HepG2 (cell line): ENCODE measurements around the gene CARMIL3. TPM values are rescaled to one million over a fixed set of nuclear protein-coding genes. Genes with fewer than 3 reads are reported as not detected.
"Not testable (repeated sequence)": the region's sequence is repeated elsewhere in the genome, so short reads cannot be mapped to it uniquely, and the experiment has no call there.

Experiments
- ATAC-seq: fragments of 200-7000 bp; cut with Tn5 transposase; 3 replicates; pipeline ENCODE4 v1.9.1; 2020; ENCODE audit warnings: mild to moderate bottlenecking, moderate library complexity
- BruUV-seq: library from RNA; stranded (reverse); fragments of 400-500 nt; replicated peaks from 2 replicates; lab custom pipeline; 2021; lab: Mats Ljungman, UMichigan
- CTCF ChIA-PET: fragments of 300-600 bp; formaldehyde crosslinking; extraction: SDS; loops from one replicate; lab custom pipeline; 2021; ENCODE audit warnings: low total read pairs, inconsistent platforms, low intra/inter-chr PET ratio; lab: Yijun Ruan, JAX
- POLR2A ChIA-PET: fragments of 350-600 bp; sonication (Branson Sonifier 250); formaldehyde crosslinking; loops from one replicate; lab custom pipeline; 2020; ENCODE audit warnings: antibody characterized with exemption, inconsistent platforms; lab: Yijun Ruan, JAX
- DNase-seq: peaks from one replicate; pipeline ENCODE4 v3.0.0-alpha.2; 2015; ENCODE audit warnings: low spot score
- FAIRE-seq: peaks from 3 replicates; lab custom pipeline; 2011; peaks lifted over from hg19 to GRCh38; lab: Jason Lieb, UNC
- H2AFZ ChIP-seq: one replicate; pipeline ENCODE4 v1.6.1; 2011; ENCODE audit warnings: low read length, inconsistent platforms
- H3K27ac ChIP-seq: fragments of 300-600 bp; 3 replicates; pipeline ENCODE4 v1.8.0; 2011; ENCODE audit warnings: mixed run types, mild to moderate bottlenecking, mixed read lengths, low read length, inconsistent platforms; ENCODE audit not compliant: insufficient read depth; ENCODE audit errors: extremely low read length
- H3K27me3 ChIP-seq, 2 experiments: fragments of 200-600 bp in 1 of 2; 2 replicates in 1 of 2; 3 replicates in 1 of 2; pipeline versions ENCODE4 v1.6.0 to v1.8.0; 2011; ENCODE audit warnings: low read length in 2 of 2, mild to moderate bottlenecking in 2 of 2, moderate library complexity in 2 of 2, inconsistent platforms in 1 of 2; ENCODE audit not compliant: insufficient read depth in 2 of 2, control insufficient read depth in 1 of 2
- H3K36me3 ChIP-seq, 2 experiments: fragments of 200-600 bp in 1 of 2; replicated peaks in 1 of 2; 2 replicates in 1 of 2; 3 replicates in 1 of 2; pipeline versions ENCODE4 v1.5.1 to v1.8.0; 2011; ENCODE audit warnings: low read length in 2 of 2, inconsistent platforms in 1 of 2; ENCODE audit not compliant: insufficient read depth in 2 of 2, control insufficient read depth in 1 of 2
- H3K4me1 ChIP-seq: 2 replicates; pipeline ENCODE4 v1.5.1; 2012; ENCODE audit warnings: low read length, inconsistent platforms; ENCODE audit not compliant: insufficient read depth
- H3K4me2 ChIP-seq: 2 replicates; pipeline ENCODE4 v1.6.0; 2011; ENCODE audit warnings: low read depth, low read length, inconsistent platforms
- H3K4me3 ChIP-seq, 3 experiments: fragments of 200-600 bp in 1 of 3; sonication (generic), shearing (Covaris generic) in 1 of 3; replicated peaks in 1 of 3; 2 replicates each; pipeline ENCODE4 v1.5.1; 2011 to 2016; ENCODE audit warnings: low read length in 3 of 3, inconsistent platforms in 2 of 3, low read depth in 2 of 3, mild to moderate bottlenecking in 2 of 3, control low read depth in 1 of 3, mixed read lengths in 1 of 3; ENCODE audit not compliant: insufficient read depth in 1 of 3
- H3K79me2 ChIP-seq: one replicate; pipeline ENCODE4 v1.6.1; 2011; ENCODE audit warnings: low read length, inconsistent platforms; ENCODE audit not compliant: insufficient read depth
- H3K9ac ChIP-seq: 2 replicates; pipeline ENCODE4 v1.6.0; 2011; ENCODE audit warnings: mild to moderate bottlenecking, low read depth, low read length, inconsistent platforms; ENCODE audit not compliant: insufficient read depth
- H3K9me3 ChIP-seq: 2 replicates; pipeline ENCODE4 v1.5.1; 2012; ENCODE audit warnings: mild to moderate bottlenecking, low read length
- H4K20me1 ChIP-seq: 2 replicates; pipeline ENCODE4 v1.6.0; 2011; ENCODE audit warnings: inconsistent platforms, mild to moderate bottlenecking, low read length, moderate library complexity; ENCODE audit not compliant: insufficient read depth
- GABPB1 ChIP-seq: IDR thresholded peaks from 2 replicates; pipeline ENCODE4 v1.6.1; 2016; ENCODE audit warnings: mild to moderate bottlenecking, missing genetic modification reagents, moderate library complexity, missing compliant biosample characterization
- IRF9 ChIP-seq: sonication (generic); formaldehyde crosslinking; IDR thresholded peaks from 2 replicates; pipeline ENCODE4 v1.8.0; 2022; ENCODE audit warnings: missing genetic modification reagents, mild to moderate bottlenecking, borderline replicate concordance
- MTA1 ChIP-seq: sonication (generic); formaldehyde crosslinking; IDR thresholded peaks from 2 replicates; pipeline ENCODE4 v1.4.0; 2020; ENCODE audit warnings: missing genetic modification reagents, mild to moderate bottlenecking, borderline replicate concordance
- RXRA ChIP-seq: sonication (generic); formaldehyde crosslinking; IDR thresholded peaks from 2 replicates; pipeline ENCODE4 v1.5.1; 2020; ENCODE audit warnings: missing genetic modification reagents
- SALL1 ChIP-seq: sonication (generic); formaldehyde crosslinking; IDR thresholded peaks from 2 replicates; pipeline ENCODE4 v1.8.0; 2022; ENCODE audit warnings: mild to moderate bottlenecking, missing genetic modification reagents
- ZC3H13 ChIP-seq: sonication (generic); formaldehyde crosslinking; IDR thresholded peaks from 2 replicates; pipeline ENCODE4 v1.8.1; 2023; ENCODE audit warnings: mild to moderate bottlenecking, missing genetic modification reagents, moderate library complexity
- ZFX ChIP-seq: sonication (generic); formaldehyde crosslinking; IDR thresholded peaks from 2 replicates; pipeline ENCODE4 v1.4.0; 2020; ENCODE audit warnings: mild to moderate bottlenecking, low read depth, missing genetic modification reagents, moderate library complexity
- ZNF225 ChIP-seq: sonication (generic); formaldehyde crosslinking; IDR thresholded peaks from 2 replicates; pipeline ENCODE4 v1.4.0; 2020; ENCODE audit warnings: mild to moderate bottlenecking, missing genetic modification reagents
- ZNF7 ChIP-seq: IDR thresholded peaks from 2 replicates; pipeline ENCODE4 v1.6.1; 2016; ENCODE audit warnings: missing biosample characterization, missing genetic modification reagents
- ZNF768 ChIP-seq: sonication (generic); formaldehyde crosslinking; IDR thresholded peaks from 2 replicates; pipeline ENCODE4 v1.4.0; 2020; ENCODE audit warnings: missing genetic modification reagents
- ZNF782 ChIP-seq: sonication (generic); formaldehyde crosslinking; IDR thresholded peaks from 2 replicates; pipeline ENCODE4 v1.4.0; 2020; ENCODE audit warnings: missing genetic modification reagents, mild to moderate bottlenecking, borderline replicate concordance
- ZNF850 ChIP-seq: sonication (generic); formaldehyde crosslinking; conservative IDR thresholded peaks from 2 replicates; pipeline ENCODE4 v1.9.0; 2021; ENCODE audit warnings: mild to moderate bottlenecking, missing genetic modification reagents
- ZSCAN22 ChIP-seq: sonication (generic); formaldehyde crosslinking; IDR thresholded peaks from 2 replicates; pipeline ENCODE4 v1.4.0; 2020; ENCODE audit warnings: mild to moderate bottlenecking, missing genetic modification reagents
- WGBS: methylation state at CpG from one replicate; pipeline ENCODE4 v1.1.6; 2017; ENCODE audit warnings: low lambda C conversion rate; 5-methylcytosine and 5-hydroxymethylcytosine counted together
- in situ Hi-C: cut with HindIII; loops from 2 replicates; pipeline ENCODE4 v1.10.0; 2017; ENCODE audit warnings: low pct_unique_long_range_greater_than_20kb; ENCODE audit not compliant: extremely low pct_ligation_motif_present
- intact Hi-C: fragments of 100-400 bp; cut with micrococcal nuclease; formaldehyde crosslinking; loops from one replicate; pipeline ENCODE4 v1.10.0; 2022; ENCODE audit not compliant: unreplicated experiment
- polyA plus RNA-seq, 8 experiments: library from polyadenylated mRNA; depleted of rRNA in 3 of 8; stranded (reverse) in 7 of 8; unstranded in 1 of 8; fragments of >200 nt; fragmentation: Illumina TruSeq in 4 of 8; extraction: Trizol in 4 of 8; gene quantifications; 2 replicates each; pipeline versions ENCODE4 v1.2.1 to v1.2.3, GENCODE V29; 2011 to 2016; ENCODE audit warnings: low read depth in 4 of 8, missing spikeins in 1 of 8, mixed read lengths in 1 of 8; ENCODE audit not compliant: insufficient read depth in 1 of 8
- total RNA-seq, 5 experiments: library from RNA; depleted of rRNA; stranded (reverse); fragments of >200 nt; fragmentation: Illumina TruSeq; extraction: Trizol; gene quantifications; 2 replicates each; pipeline ENCODE4 v1.2.3, GENCODE V29; 2016; ENCODE audit warnings: low read depth in 1 of 5
- TF ChIP-seq, protein P1 (sequence below): sonication (generic); formaldehyde crosslinking; IDR thresholded peaks from 2 replicates; pipeline ENCODE4 v1.5.1; 2020; ENCODE audit warnings: mild to moderate bottlenecking, missing genetic modification reagents, moderate library complexity

CARMIL3 gene
- total and polyA plus RNA-seq, 2 of the 13 experiments (the other 11 are each of a cell fraction or from before 2014, with no cell fraction given), result 0.27 to 0.55 TPM

DNA sequence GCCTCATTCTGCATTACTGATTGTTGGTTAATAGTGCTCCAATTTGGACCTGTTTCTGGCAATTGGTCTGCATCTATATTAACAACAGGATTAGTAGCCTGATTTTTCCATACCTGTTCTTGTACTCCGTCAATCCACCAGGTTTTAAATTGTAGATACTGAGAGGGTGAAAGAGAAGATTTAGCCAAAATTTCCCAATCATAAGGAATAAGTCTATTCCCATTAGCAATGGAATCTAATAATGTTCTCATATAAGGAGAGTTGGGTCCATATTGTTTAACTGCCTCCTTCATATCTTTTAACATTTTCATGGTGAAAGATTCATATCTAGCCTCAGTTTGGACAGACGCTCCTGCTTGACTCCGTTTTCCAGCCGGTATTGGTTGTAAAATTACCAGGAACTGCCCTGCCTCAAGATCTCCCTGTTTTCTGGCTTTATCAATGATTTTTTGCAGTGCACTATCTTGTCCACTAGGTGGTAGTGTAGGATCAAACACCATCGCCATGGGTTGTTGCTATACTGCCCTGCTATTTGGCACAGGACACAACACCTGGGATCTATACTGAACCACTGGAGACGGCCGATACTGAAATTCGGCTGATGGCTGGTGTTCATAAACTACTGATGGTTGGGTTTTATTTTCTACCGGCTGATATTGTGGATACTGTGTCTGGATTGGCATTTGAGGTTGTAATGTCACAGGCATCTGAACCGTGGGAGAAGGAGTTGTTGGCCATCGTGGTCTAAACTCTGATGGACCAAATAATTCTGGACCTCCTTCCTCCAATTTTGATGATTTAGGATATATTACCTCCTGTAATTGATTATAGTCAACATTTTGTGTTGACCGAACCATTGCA, 37.9 kb upstream of the CARMIL3 start (continued):
- TF ChIP-seq ZSCAN22 (CRISPR knock-in tag), result no peak

DNA sequence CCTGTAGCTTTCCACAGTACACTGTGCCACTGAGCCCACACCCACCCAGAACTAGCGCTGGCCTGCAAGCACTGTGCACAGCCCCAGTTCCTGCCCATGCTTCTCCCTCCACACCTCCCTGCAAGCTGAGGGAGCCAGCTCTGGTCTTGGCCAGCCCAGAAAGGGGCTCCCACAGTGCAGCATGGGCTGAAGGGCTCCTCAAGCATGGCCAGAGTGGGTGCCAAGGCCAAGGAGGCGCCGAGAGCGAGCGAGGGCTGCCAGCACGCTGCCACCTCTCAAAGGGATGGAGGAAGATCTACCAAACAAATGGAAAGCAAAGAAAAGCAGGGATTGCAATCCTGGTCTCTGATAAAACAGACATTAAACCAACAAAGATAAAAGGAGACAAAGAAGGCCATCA, 36.1 kb upstream of the CARMIL3 start:
- BruUV-seq, H3K36me3 ChIP-seq, DNase-seq, H3K27me3 ChIP-seq, H2AFZ ChIP-seq, H3K79me2 ChIP-seq, H3K4me2 ChIP-seq, H3K9ac ChIP-seq, H3K27ac ChIP-seq, H4K20me1 ChIP-seq, H3K9me3 ChIP-seq, H3K4me3 ChIP-seq, FAIRE-seq, in situ Hi-C loops: not testable (repeated sequence)
- intact Hi-C loops, result loop anchor here (2.0 kb wide), 2 partner anchors 43 to 281 kb away; no protein-coding TSS in a partner anchor
- ChIA-PET POLR2A (interaction anchor here (0.6 to 1.6 kb wide), 2 partner anchors 19 to 89 kb away, joined by 3 read pairs; no protein-coding TSS in a partner anchor), CTCF (interaction anchor here (1.1 to 3.6 kb wide), 3 partner anchors 19 to 75 kb away, joined by 3 to 86 read pairs (median 19); no protein-coding TSS in a partner anchor)
- peak; percentile 51 for ATAC-seq
- WGBS, result 97% methylated on average over 6 of the region's 6 CpGs
- TF ChIP-seq IRF9 (CRISPR knock-in tag) (peak; percentile 35; the same call in 1 of the 2 replicates), GABPB1 (0 out of 2 replicates have a peak, but pooled peaks have one; percentile 19), ZNF782 (0 out of 2 replicates have a peak, but pooled peaks have one; percentile 45), SALL1 (CRISPR knock-in tag) (peak; percentile 31; the same call in 1 of the 2 replicates), ZC3H13 (0 out of 2 replicates have a peak, but pooled peaks have one; percentile 19), ZNF850 (CRISPR knock-in tag) (0 out of 2 replicates have a peak, but pooled peaks have one; percentile 79), ZNF225 (CRISPR knock-in tag) (0 out of 2 replicates have a peak, but pooled peaks have one; percentile 70), MTA1 (CRISPR knock-in tag) (peak; percentile 57; the same call in 1 of the 2 replicates), RXRA (CRISPR knock-in tag) (0 out of 2 replicates have a peak, but pooled peaks have one; percentile 25), ZFX (CRISPR knock-in tag) (peak; percentile 12; the same call in 1 of the 2 replicates), ZNF7 (peak; percentile 49; the same call in 1 of the 2 replicates), ZNF768 (CRISPR knock-in tag) (0 out of 2 replicates have a peak, but pooled peaks have one; percentile 68)
- TF ChIP-seq, protein P1, sequence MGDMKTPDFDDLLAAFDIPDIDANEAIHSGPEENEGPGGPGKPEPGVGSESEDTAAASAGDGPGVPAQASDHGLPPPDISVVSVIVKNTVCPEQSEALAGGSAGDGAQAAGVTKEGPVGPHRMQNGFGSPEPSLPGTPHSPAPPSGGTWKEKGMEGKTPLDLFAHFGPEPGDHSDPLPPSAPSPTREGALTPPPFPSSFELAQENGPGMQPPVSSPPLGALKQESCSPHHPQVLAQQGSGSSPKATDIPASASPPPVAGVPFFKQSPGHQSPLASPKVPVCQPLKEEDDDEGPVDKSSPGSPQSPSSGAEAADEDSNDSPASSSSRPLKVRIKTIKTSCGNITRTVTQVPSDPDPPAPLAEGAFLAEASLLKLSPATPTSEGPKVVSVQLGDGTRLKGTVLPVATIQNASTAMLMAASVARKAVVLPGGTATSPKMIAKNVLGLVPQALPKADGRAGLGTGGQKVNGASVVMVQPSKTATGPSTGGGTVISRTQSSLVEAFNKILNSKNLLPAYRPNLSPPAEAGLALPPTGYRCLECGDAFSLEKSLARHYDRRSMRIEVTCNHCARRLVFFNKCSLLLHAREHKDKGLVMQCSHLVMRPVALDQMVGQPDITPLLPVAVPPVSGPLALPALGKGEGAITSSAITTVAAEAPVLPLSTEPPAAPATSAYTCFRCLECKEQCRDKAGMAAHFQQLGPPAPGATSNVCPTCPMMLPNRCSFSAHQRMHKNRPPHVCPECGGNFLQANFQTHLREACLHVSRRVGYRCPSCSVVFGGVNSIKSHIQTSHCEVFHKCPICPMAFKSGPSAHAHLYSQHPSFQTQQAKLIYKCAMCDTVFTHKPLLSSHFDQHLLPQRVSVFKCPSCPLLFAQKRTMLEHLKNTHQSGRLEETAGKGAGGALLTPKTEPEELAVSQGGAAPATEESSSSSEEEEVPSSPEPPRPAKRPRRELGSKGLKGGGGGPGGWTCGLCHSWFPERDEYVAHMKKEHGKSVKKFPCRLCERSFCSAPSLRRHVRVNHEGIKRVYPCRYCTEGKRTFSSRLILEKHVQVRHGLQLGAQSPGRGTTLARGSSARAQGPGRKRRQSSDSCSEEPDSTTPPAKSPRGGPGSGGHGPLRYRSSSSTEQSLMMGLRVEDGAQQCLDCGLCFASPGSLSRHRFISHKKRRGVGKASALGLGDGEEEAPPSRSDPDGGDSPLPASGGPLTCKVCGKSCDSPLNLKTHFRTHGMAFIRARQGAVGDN (CRISPR knock-in tag), result peak; percentile 68
- peaks cover 41% of the 10 kb centered on the region for H3K4me1 ChIP-seq
